Measurements from ENCODE around the gene CLCN4. TPM values are rescaled to one million over a fixed set of nuclear protein-coding genes. Genes with fewer than 3 reads are reported as not detected.

The CLCN4 gene
- total RNA-seq, 4 donors from 2014 or later = 0.48 to 3.1 (median 2.5) TPM

GRCh38 chrX:10121787-10122186 is 35.0 kb upstream of the CLCN4 start:
- Histone ChIP-seq H3K4me3 (no peak overlapping the region), H3K4me1 (no peaks in the 10 kb centered on the region), H3K36me3 (peaks cover 17% of the 10 kb centered on the region), H3K27me3 (no peaks in the 10 kb centered on the region), H3K9me3 (no peaks in the 10 kb centered on the region), H3K27ac (no peak overlapping the region)
- TF ChIP-seq CTCF (IDR thresholded peaks at IDR 0.05) (no peak), POLR2AphosphoS5 (IDR thresholded peaks at IDR 0.05) (no peak), POLR2A (IDR thresholded peaks at IDR 0.05) (no peak), EP300 (IDR thresholded peaks at IDR 0.05) (no peak)
- 86% methylated on average over 9 of the region's 9 CpGs for WGBS
- DNase-seq (ENCODE audit: low spot score in 2 of 2) = no peak

- TF ChIP-seq POLR2A (IDR thresholded peaks at IDR 0.05) = no peak
- TF ChIP-seq EP300 (IDR thresholded peaks at IDR 0.05) = no peak
- TF ChIP-seq POLR2AphosphoS5 (IDR thresholded peaks at IDR 0.05) = no peak
- TF ChIP-seq CTCF (IDR thresholded peaks at IDR 0.05) = no peak
Observed at GRCh38 chrX:10124506-10125247, 32.1 kb upstream of the CLCN4 start.

GRCh38 chrX:10125248-10125615 is 31.5 kb upstream of the CLCN4 start:
- 80% methylated on average over 12 of the region's 13 CpGs for WGBS

More at GRCh38 chrX:10124506-10125247, 32.1 kb upstream of the CLCN4 start:
- H3K4me1 ChIP-seq = no peaks in the 10 kb centered on the region
- H3K4me3 ChIP-seq = no peak overlapping the region
- H3K9me3 ChIP-seq = no peaks in the 10 kb centered on the region
- no peaks in the 10 kb centered on the region for H3K27me3 ChIP-seq
- peaks cover 29% of the 10 kb centered on the region for H3K36me3 ChIP-seq
- DNase-seq (ENCODE audit: low spot score in 2 of 2) = no peak
- no peak overlapping the region for H3K27ac ChIP-seq
- 92% methylated on average over 15 of the region's 20 CpGs for WGBS

GRCh38 chrX:10126044-10126443 is 30.7 kb upstream of the CLCN4 start:
- WGBS = 86% methylated on average over 23 of the region's 23 CpGs
- no peak overlapping the region for H3K27ac ChIP-seq
- H3K4me1 ChIP-seq = no peaks in the 10 kb centered on the region
- no peaks in the 10 kb centered on the region for H3K9me3 ChIP-seq
- DNase-seq (ENCODE audit: low spot score in 2 of 2) = no peak
- no peaks in the 10 kb centered on the region for H3K27me3 ChIP-seq
- no peak overlapping the region for H3K4me3 ChIP-seq
- peaks cover 38% of the 10 kb centered on the region for H3K36me3 ChIP-seq
- no peak for TF ChIP-seq CTCF (IDR thresholded peaks at IDR 0.05)

More at GRCh38 chrX:10125248-10125615, 31.5 kb upstream of the CLCN4 start:
- Histone ChIP-seq H3K36me3 (peaks cover 34% of the 10 kb centered on the region), H3K9me3 (no peaks in the 10 kb centered on the region), H3K27me3 (no peaks in the 10 kb centered on the region), H3K27ac (no peak overlapping the region), H3K4me1 (no peaks in the 10 kb centered on the region), H3K4me3 (no peak overlapping the region)
- no peak for DNase-seq (ENCODE audit: low spot score in 2 of 2)
- TF ChIP-seq POLR2AphosphoS5 (IDR thresholded peaks at IDR 0.05) = no peak
- TF ChIP-seq POLR2A (IDR thresholded peaks at IDR 0.05) = no peak
- no peak for TF ChIP-seq EP300 (IDR thresholded peaks at IDR 0.05)
- no peak for TF ChIP-seq CTCF (IDR thresholded peaks at IDR 0.05)

GRCh38 chrX:10126834-10127233 is 29.9 kb upstream of the CLCN4 start:
- 93% methylated on average over 10 of the region's 10 CpGs for WGBS
- Histone ChIP-seq H3K9me3 (no peaks in the 10 kb centered on the region), H3K27ac (no peak overlapping the region), H3K27me3 (no peaks in the 10 kb centered on the region), H3K4me3 (no peak overlapping the region), H3K36me3 (peaks cover 38% of the 10 kb centered on the region), H3K4me1 (no peaks in the 10 kb centered on the region)
- TF ChIP-seq POLR2A (IDR thresholded peaks at IDR 0.05) (no peak), POLR2AphosphoS5 (IDR thresholded peaks at IDR 0.05) (no peak), EP300 (IDR thresholded peaks at IDR 0.05) (no peak), CTCF (IDR thresholded peaks at IDR 0.05) (no peak)
- no peak for DNase-seq (ENCODE audit: low spot score in 2 of 2)

Measured in suprapubic skin (tissue), 4 donors.